ENCODE measurements around the gene PEX7.
"Not testable (repeated sequence)": the region's sequence is repeated elsewhere in the genome, so short reads cannot be mapped to it uniquely, and the experiment has no call there.

The PEX7 gene

DNA sequence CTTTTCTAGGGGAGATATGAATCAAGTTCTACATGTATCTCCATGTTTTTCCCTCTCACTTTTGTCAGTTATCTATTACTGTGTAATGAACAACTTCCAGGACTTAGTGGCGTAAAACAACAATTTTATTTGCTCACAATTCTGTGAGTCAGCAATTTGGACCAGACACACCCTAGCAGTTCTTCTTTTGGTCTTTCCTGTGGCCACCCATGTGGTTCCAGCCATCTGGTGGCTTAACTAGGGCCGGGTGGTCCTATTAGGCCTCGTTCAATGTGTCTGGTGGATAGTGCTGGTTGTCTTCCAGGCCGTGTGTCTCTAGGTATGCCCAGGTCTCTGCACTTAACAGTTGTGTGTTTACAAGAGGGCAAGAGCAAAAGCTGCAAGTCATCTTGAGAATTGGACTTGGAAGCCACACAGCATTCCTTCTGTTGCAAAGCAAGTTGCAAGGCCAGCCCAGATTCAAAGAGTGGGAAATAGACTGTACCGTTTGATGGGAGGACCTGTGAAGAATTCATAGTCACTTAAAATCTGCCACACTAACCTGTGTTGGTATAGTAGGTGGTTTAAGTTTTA, 78.9 kb downstream of the PEX7 start:
- DNase-seq = no peak

DNA sequence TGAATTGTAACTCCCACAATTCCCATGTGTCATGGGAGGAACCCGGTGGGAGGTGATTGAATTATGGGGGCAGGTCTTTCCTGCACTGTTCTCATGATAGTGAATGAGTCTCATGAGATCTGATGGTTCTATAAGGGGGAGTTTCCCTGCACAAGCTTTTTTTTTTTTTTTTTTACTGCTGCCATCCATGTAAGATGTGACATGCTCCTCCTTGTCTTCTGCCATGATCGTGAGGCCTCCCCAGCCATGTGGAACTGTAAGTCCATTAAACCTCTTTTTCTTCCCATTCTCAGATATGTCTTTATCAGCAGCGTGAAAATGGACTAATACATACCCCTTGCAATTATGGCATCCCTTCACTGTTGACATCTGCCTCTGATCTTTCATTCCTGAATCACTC, 82.1 kb downstream of the PEX7 start:
- DNase-seq = not testable (repeated sequence)

DNA sequence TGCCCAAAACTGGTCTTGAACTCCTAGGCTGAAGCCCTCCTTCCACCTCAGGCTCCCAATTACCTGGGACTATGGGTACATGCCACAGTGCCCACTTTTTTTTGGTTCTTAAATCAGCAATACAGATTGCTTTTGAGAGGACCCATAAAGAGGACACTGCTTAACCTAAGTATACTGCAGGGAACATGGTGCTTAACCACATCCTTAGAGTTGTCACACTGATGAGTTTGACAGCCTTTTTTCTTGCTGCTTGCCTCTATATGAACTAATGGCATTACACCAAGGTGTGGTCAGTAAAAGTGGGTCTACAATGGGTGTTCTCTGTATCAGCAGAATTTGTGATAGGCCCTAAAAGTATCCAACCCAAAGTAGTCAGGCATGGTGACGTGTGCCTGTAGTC, 92.6 kb downstream of the PEX7 start:
- DNase-seq = no peak

DNA sequence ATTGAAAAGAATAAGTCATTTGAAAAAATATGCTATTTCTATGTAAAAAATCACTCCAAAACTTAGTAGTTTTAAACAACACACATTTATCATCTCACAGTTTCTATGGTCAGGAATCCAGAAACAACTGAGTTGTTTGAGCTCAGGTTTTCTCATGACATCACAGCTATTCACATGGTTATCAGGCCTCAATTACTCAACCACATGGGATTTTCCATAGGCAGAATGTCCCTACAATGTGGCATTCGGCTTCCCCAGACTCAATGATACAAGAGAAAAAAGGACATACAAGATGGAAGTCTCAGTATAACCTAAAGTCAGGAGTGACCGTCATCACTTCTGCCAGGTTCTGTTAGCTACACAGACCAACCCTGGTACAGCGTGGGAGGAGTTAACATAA, 96.3 kb downstream of the PEX7 start:
- no peak for DNase-seq

DNA sequence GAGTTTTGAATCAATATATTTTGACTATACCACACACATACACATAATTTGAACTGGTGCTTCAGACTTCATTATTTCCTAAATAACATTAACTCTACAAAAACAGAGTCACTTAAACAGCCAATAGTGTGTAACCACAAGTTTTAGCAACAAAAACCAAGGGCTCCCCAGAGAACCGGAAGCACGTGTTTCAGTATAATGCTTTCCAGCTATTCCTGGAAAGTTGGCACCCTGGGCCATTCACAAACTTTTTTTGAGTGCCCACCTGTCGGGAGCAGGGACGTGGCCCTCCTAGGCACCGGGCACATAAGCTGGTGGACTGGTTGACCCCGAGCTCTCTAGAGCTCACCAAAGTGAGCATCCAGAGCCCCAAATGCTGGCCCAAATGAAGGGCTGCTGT, 97.8 kb downstream of the PEX7 start:
- DNase-seq = no peak

DNA sequence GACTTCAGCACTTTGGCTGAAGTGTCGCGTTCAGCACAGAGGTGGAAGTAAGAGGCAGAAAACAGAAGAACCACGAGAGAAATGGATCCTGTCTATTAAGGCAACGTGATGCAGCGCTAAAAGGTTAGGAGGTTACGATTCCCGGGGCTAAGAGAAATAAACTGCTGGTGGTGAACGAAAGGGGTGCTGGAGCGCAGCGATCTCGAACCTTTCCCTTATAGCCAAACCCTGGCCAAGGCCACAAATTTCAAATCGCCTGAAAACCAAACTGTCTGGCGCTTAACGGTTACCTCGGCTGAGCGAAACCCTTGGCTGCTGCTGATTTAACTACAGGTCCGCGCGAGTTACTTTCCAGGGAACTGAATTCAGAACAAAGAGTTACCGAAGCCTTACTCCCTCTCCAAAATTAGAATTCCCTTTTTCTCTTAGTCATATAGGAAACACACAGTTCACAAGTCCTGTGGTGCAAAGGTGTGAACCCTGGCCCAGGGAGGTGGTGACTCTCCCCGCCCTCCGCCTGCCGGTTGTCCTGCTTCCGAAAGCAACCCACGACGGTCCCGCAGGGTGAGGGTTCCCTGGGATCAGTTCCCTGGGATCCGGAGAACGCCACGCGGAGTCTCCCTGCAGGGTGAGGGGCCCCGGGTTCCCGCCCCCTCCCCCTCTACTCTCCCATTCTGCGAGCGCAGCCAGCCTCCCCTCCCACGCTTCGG, 98.4 kb downstream of the PEX7 start:
- no peak for DNase-seq

DNA sequence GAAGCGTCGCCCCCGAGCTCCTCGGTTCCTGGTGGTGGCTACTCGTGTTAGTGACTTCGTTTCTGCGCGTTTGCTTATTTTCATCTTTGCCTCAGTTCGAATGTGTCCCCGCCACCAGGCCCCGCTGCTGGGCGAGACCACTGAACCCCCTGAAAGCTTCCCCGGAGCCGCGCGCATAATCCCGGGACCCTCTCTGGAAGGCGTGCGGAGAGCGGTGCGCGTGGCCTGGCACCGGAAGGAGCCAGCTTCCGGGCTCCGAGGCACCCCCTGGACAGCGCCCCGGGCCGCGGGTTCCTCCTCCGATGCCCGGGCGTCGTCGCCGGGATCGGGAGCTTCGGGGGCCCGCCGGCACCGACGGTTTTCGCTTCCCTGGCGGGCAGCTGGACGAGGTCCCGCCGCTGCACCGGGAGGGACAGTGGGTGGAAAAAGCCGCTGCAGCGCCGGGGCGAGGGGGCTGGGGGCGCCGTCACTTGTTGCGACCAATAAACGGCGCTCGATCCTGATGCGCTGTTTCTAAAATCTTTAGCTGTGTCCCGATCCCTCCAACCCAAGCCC, 99.1 kb downstream of the PEX7 start:
- DNase-seq = no peak

DNA sequence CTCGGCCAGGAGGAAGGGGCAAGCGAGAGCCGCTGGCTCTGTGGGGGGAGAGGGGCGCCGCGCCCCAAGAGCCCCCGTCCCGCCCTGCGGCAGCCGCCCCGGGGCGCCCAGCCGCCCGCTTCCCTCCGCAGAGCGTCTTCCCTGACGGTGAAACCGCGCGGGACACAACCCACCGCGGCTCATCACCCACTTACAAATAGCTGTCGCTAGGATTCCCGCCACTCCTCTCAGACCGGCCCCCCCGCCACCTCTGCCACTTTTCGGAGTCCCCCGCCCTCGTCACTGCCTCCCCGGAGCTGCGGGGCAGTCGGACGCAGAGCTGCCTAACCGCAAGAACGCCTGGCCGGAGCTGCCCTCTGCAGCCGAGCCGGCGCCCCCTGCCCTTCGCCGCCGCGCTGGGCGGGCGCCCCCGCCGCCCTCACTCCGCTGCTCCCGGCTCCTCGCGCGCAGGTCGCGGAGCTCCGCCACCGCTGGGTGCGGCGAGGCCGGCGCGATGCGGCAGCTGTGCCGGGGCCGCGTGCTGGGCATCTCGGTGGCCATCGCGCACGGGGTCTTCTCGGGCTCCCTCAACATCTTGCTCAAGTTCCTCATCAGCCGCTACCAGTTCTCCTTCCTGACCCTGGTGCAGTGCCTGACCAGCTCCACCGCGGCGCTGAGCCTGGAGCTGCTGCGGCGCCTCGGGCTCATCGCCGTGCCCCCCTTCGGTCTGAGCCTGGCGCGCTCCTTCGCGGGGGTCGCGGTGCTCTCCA, 99.7 kb downstream of the PEX7 start, which contains the start of gene SLC35D3:
SLC35D3 (plus strand) TSS at position 366 of the 749 bp plus-strand sequence; CDS start at position 494, 128 bp downstream.
- DNase-seq = no peak

DNA sequence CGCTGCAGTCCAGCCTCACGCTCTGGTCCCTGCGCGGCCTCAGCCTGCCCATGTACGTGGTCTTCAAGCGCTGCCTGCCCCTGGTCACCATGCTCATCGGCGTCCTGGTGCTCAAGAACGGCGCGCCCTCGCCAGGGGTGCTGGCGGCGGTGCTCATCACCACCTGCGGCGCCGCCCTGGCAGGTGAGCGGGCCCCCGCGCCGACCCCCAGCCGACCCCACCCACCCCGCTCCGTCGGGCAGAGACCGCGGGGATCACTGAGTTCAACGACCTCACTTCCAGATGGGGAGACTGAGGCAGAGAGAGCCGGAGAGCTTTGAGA, 100.3 kb downstream of the PEX7 start:
- no peak for DNase-seq

DNA sequence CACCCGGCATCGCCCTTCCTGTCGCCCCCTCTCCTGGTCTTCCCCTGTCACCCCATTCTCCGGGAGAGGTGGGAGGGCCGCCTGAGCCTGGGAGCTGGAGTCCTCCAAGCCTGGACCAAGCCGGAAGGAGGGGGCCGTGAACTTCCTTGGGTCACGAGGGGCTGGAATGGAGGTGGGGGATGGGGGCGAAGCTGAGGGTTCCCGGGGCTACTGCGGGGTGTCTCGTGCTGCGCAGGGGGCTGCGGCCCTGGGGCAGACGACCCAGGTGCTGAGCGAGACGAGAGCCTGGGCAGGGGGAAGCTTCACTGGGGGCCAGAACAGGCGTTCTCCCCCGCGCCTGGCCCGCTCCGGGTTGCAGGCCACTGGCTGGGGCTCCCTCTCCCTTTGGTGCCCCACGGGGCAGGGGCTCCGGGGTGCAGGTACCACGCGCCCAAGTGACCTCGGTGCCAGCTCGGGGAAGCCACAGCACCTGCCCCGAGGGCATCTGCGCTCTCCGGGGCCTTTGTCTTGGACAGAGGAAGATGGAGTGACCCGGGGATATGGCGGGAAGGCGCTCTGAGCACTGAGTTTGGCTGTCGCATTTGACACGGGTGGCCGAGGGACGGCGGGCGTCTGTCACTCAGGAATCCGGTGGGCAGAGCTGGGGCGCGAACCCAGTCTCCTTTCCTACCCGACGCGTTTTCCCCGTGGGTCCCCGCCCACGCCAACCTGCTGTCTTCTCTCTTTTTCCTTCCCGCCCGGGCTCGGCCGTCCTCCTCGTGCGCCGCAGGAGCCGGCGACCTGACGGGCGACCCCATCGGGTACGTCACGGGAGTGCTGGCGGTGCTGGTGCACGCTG, 100.9 kb downstream of the PEX7 start:
- no peak for DNase-seq

DNA sequence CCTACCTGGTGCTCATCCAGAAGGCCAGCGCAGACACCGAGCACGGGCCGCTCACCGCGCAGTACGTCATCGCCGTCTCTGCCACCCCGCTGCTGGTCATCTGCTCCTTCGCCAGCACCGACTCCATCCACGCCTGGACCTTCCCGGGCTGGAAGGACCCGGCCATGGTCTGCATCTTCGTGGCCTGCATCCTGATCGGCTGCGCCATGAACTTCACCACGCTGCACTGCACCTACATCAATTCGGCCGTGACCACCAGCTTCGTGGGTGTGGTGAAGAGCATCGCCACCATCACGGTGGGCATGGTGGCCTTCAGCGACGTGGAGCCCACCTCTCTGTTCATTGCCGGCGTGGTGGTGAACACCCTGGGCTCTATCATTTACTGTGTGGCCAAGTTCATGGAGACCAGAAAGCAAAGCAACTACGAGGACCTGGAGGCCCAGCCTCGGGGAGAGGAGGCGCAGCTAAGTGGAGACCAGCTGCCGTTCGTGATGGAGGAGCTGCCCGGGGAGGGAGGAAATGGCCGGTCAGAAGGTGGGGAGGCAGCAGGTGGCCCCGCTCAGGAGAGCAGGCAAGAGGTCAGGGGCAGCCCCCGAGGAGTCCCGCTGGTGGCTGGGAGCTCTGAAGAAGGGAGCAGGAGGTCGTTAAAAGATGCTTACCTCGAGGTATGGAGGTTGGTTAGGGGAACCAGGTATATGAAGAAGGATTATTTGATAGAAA, 101.7 kb downstream of the PEX7 start:
- DNase-seq = no peak

DNA sequence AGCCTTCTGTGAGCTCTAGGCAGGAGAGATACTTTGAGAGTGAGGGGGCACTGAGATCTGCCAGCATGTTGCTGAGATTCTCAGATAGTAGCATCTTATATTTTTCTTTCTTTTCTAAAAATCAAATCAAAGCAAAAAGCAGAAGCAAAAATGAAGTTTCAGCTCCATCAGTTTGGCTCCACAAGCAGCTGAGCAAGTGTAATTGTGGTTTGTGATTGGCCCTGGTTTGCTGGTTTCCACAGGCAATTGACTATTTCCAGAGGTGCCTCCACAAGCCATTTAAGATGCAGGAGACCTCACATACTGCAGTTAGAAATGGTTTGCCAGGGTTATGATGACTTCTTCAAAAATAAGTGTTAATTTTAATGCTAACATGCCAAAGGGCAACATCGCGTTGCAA, 104.0 kb downstream of the PEX7 start:
- DNase-seq = no peak

DNA sequence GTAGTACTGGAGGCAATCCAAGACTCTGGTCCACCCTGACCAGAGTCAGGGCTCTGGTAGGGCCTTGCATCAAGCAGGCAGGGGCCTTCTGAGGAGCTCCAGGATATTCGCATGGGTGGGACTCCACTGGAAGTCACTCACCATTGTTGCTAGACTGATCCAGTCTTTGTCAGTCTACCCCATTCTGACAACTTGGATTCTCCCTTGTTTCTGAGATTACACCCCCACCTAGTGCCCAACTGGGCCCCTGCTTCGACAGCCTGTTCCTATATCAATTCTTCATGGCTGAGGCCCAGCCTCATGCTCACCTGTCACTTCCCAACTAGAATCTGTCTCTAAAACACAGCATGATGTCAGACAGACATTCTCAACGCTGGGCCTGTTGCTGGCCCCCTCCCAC, 104.9 kb downstream of the PEX7 start:
- no peak for DNase-seq

DNA sequence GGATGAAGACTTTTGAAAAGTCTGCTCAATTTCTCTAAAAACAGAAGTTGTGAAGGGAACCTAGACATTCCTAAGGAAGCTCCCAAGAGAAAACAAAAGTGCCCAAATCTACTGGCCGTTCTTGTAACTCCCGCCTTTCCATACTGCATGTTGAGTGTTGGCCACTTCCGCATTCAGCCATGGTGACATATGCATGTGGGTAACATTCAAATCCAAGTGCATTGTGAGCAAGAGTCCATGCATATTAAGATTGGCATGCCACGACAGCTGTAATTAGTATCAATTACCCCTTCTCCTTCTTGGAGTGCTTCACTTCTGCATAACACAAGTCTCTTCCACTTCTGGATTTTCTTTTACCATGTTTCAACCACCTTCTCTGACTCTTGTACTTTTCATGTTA, 108.1 kb downstream of the PEX7 start:
- no peak for DNase-seq

DNA sequence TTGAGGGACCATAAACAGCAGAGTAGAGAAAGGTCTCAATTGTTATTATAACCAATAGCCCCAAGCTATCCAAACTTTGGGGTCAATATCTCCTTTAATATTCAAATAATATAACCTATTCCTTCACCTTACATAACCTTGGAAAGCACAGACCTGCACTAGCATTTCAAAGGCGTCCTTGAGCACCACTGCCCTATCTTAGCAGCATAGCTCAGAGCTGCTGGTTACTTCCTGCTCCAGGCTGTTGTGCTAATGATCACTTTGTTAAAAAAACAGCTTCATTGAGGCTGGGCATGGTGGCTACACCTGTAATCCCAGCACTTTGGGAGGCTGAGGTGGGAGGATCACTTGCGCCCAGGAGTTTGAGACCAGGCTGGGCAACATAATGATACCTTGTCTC, 110.2 kb downstream of the PEX7 start:
- no peak for DNase-seq

DNA sequence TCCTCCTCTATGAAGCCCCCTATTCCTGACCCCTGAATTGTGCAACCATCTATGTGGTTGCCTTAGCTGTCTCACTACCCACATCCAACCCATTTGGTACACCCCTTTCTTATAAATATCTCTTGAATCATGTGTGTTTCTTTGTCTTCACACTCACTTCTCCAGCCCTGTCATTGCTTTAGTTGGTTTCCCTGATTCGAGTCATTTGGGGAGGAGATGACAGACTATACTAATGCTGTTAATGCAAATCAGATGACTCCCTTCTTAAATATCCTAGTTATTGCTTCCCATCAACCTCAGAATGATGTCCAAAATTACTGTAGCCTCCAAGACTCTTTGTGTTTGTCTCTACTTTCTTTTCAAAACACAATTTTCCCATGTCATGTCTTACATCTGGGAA, 122.7 kb downstream of the PEX7 start:
- no peak for DNase-seq

DNA sequence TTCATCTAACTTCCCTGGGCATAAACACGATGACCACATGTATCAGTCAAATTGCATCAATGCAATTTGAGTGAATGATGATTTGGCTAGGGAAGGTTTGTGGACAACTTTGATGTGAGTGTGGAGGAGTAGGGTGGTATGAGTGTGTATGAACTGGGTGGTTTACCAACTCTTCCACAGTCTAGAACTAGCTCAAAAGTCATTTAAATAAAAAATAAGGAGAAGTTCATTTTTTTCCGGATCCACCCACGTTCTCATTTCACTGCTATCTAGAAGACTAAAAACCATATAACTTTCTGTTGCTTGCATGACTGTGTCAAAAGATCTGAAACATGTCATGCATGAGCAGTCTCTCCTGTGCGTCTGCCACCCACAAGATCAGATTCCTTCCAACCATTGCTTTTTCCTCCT, 123.3 kb downstream of the PEX7 start:
- DNase-seq = no peak

DNA sequence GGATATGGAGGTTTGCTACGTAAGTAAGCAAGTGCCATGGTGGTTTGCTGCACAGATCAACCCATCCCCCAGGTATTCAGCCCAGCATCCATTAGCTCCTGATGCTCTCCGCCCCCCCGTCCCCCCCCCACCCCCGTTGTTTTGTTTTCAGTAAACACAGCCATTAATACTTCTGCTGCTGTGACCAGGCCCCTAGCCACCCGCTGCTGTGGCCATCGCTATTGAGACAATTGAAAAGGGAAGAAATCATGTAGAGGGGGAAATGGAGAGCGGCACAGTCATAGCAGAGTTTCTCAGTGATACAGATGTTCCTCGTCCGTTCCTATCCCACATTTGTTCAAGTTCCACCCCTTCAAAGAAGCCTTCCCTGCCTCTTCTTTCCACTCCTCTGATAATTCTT, 124.6 kb downstream of the PEX7 start:
- no peak for DNase-seq

DNA sequence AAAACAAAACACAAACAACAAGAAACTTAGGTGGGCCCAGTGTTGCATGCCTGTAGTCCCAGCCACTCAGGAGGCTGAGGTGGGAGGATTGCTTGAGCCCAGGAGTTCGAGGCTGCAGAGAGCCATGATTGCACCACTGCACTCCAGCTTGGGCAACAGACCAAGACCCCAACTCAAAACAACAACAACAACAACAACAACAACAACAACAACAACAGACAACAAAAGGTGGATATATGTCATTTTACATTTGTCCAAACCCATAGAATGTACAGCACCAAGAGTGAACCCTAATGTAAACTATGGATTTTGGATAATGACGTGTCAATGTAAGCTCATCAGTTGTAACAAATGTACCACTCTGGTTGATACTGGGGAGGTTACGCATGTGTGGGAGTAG, 127.6 kb downstream of the PEX7 start:
- not testable (repeated sequence) for DNase-seq

DNA sequence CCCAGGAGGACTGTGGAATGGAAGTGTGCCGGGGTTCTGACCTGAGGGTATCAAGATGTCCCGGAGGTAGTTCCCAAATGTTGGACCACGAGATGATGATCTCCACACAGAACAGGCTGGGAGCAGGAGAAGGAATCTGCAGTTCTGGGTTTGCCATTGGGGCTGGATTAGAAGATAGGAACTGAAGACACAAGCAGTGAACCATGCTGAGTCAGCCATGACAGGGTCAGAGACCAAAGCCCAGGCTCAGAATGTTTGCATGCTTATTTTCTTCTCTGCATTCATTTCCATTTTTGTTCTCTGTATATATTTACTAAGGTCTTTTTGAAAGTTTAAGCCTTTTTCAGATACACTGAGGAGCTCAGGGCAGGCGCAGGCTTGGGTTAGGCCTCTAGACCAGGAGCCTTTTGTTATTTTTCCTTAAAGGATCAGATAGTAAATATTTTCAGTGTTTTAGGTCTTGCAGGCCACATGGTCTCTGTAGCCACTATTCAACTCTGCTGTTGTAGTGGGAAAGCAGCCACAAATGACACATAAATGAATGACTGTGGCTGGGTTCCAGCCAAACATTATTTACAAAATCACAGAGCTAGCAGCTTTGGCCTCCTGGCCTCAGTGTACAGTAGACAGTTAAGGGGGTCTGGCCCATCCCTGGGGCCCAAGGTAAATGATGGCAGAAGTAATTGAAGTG, 128.2 kb downstream of the PEX7 start:
- DNase-seq = no peak

DNA sequence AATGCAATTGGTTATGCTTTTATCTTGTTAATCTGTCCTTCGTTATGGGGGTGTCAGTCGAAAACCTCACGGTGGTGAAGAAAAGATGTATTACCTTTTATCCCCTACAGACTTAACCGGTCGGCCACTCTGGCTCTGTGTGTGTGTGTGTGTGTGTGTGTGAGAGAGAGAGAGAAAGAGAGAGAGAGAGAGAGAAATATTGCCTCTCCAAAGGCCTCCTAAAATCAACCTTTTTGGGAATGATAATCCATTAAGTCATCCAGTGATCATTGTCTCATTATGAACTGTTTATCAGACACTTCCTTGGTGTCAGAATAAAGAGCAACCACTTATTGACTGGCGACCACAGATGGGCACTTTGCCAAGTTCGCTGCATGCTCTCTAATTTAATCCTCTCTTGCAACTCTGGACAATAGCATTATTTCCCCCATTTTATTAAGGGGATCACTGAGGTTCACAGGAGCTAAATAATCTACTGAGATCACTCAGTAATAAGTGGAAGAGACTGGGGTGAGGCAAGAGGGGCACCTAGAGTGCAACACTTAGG, 130.4 kb downstream of the PEX7 start:
- DNase-seq = no peak

DNA sequence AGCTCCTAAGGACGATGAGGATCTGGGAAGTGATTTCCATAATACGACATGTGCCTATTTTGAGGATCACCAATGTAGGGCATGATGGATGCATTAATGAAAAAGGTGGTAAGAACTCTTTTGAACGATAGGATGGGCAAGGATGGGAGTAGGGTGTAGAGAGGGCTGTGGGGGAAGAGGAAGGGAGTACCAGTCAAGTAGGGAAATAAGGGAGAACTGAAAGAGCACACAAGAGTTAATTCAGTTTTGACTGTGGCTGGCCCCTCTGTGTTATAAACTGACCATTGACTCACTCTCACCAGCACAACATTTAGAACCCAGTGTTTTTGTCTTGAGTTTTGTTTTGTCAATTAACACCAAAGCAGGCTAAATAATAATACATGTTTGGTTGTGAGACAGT, 132.7 kb downstream of the PEX7 start:
- no peak for DNase-seq

Data from GDM1 (cell line).